SK-N-SH treated with all-trans-retinoic acid at 6 μM for 48 hours (cell line): ENCODE data around the gene GRAMD4.

Source experiments
- ATAC-seq: fragments of 200-7000 bp; cut with Tn5 transposase; 3 replicates; pipeline ENCODE4 v1.9.1; 2020; ENCODE audit warnings: mild to moderate bottlenecking, moderate library complexity
- ARNTL ChIP-seq: fragments of 450-650 bp; formaldehyde crosslinking; IDR thresholded peaks from 2 replicates; pipeline ENCODE4 v1.5.0; 2020; ENCODE audit warnings: low read depth, mild to moderate bottlenecking, moderate library complexity, borderline replicate concordance
- BACH2 ChIP-seq: fragments of 250-450 bp; sonication (Bioruptor Pico); IDR thresholded peaks from 2 replicates; pipeline ENCODE4 v1.9.0; 2021; ENCODE audit warnings: mild to moderate bottlenecking, borderline replicate concordance
- CSDC2 ChIP-seq: fragments of 250-450 bp; sonication (Bioruptor Pico); IDR thresholded peaks from 2 replicates; pipeline ENCODE4 v1.5.0; 2020; ENCODE audit warnings: mild to moderate bottlenecking, moderate library complexity
- ESRRG ChIP-seq: fragments of 250-450 bp; sonication (Bioruptor Pico); IDR thresholded peaks from 2 replicates; pipeline ENCODE4 v1.6.1; 2021; ENCODE audit warnings: mild to moderate bottlenecking
- GLIS3 ChIP-seq: fragments of 250-450 bp; sonication (Bioruptor Pico); IDR thresholded peaks from 2 replicates; pipeline ENCODE4 v1.5.0; 2020; ENCODE audit warnings: mild to moderate bottlenecking, moderate library complexity
- ISL1 ChIP-seq: fragments of 250-450 bp; sonication (Bioruptor Pico); IDR thresholded peaks from 2 replicates; pipeline ENCODE4 v2.1.2; 2022; ENCODE audit warnings: mild to moderate bottlenecking, moderate library complexity
- OSR1 ChIP-seq: fragments of 250-450 bp; sonication (Bioruptor Pico); IDR thresholded peaks from 2 replicates; pipeline ENCODE4 v1.8.0; 2022; ENCODE audit warnings: moderate library complexity, mild to moderate bottlenecking, inconsistent platforms
- PPARA ChIP-seq: fragments of 250-450 bp; sonication (Bioruptor Pico); IDR thresholded peaks from 2 replicates; pipeline ENCODE4 v1.5.0; 2020; ENCODE audit warnings: mild to moderate bottlenecking, borderline replicate concordance
- RARB ChIP-seq: fragments of 250-450 bp; sonication (Bioruptor Pico); IDR thresholded peaks from 2 replicates; pipeline ENCODE4 v1.8.0; 2021; ENCODE audit warnings: mild to moderate bottlenecking, moderate library complexity
- SNAI2 ChIP-seq: fragments of 250-450 bp; sonication (Bioruptor Pico); IDR thresholded peaks from 2 replicates; pipeline ENCODE4 v1.5.0; 2020; ENCODE audit warnings: mild to moderate bottlenecking, moderate library complexity
- TCF4 ChIP-seq: fragments of 250-450 bp; sonication (Bioruptor Pico); IDR thresholded peaks from 2 replicates; pipeline ENCODE4 v1.8.0; 2021; ENCODE audit warnings: mild to moderate bottlenecking, moderate library complexity, borderline replicate concordance
- TOX ChIP-seq: fragments of 250-450 bp; sonication (Bioruptor Pico); IDR thresholded peaks from 2 replicates; pipeline ENCODE4 v1.8.0; 2021; ENCODE audit warnings: mild to moderate bottlenecking, moderate library complexity, borderline replicate concordance
- TSHZ2 ChIP-seq: fragments of 250-450 bp; sonication (Bioruptor Pico); IDR thresholded peaks from 2 replicates; pipeline ENCODE4 v1.5.0; 2020; ENCODE audit warnings: mild to moderate bottlenecking, moderate library complexity
- ZC3H10 ChIP-seq: fragments of 250-450 bp; sonication (Bioruptor Pico); IDR thresholded peaks from 2 replicates; pipeline ENCODE4 v1.5.1; 2021; ENCODE audit warnings: mild to moderate bottlenecking, moderate library complexity
- ZFP30 ChIP-seq: fragments of 450-650 bp; formaldehyde crosslinking; IDR thresholded peaks from 2 replicates; pipeline ENCODE4 v1.5.0; 2022; ENCODE audit warnings: mild to moderate bottlenecking, moderate library complexity
- ZNF565 ChIP-seq: fragments of 450-650 bp; formaldehyde crosslinking; conservative IDR thresholded peaks from 2 replicates; pipeline ENCODE4 v1.5.0; 2020; ENCODE audit warnings: low read depth, mild to moderate bottlenecking, moderate library complexity
- ZNF70 ChIP-seq: fragments of 450-650 bp; formaldehyde crosslinking; IDR thresholded peaks from 2 replicates; pipeline ENCODE4 v1.5.0; 2020; ENCODE audit warnings: mild to moderate bottlenecking, moderate library complexity
- ZNF8 ChIP-seq: fragments of 450-650 bp; formaldehyde crosslinking; IDR thresholded peaks from 2 replicates; pipeline ENCODE4 v1.5.0; 2020; ENCODE audit warnings: mild to moderate bottlenecking, moderate library complexity
- TF ChIP-seq, protein P1 (sequence below): fragments of 250-450 bp; sonication (Bioruptor Pico); IDR thresholded peaks from 2 replicates; pipeline ENCODE4 v1.5.1; 2020; ENCODE audit warnings: low read depth, mild to moderate bottlenecking, moderate library complexity
- TF ChIP-seq, protein P2 (sequence below): fragments of 250-450 bp; sonication (Bioruptor Pico); IDR thresholded peaks from 2 replicates; pipeline ENCODE4 v1.5.1; 2021; ENCODE audit warnings: mild to moderate bottlenecking, moderate library complexity
- TF ChIP-seq, protein P3 (sequence below): fragments of 250-450 bp; sonication (Bioruptor Pico); IDR thresholded peaks from 2 replicates; pipeline ENCODE4 v1.8.0; 2021; ENCODE audit warnings: low read depth, mild to moderate bottlenecking, moderate library complexity, borderline replicate concordance

Gene GRAMD4

DNA sequence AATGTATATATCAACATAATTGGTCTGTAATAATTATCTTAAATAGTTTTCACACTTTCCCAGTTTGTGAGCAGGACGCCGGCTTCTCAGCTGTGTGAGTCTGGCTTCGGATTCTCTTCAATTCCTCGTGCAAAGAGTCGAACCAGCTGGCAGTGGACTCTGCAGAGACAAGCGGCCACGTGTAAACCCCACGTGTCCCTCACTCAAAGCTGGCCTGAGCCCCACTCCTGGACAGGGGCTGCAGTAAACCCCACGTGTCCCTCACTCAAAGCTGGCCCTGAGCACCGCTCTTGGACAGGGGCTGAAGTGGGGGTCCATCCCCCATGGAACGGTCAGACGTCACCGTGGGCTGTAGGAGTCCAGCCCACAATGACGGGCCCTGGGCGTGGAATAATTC, 66.9 kb downstream of the GRAMD4 start:
- no peak for TF ChIP-seq ZNF70 (CRISPR knock-in tag)
- no peak for TF ChIP-seq PPARA (CRISPR knock-in tag)
- no peak for TF ChIP-seq GLIS3 (CRISPR knock-in tag)
- TF ChIP-seq SNAI2 (CRISPR knock-in tag), result no peak
- TF ChIP-seq, protein P1, sequence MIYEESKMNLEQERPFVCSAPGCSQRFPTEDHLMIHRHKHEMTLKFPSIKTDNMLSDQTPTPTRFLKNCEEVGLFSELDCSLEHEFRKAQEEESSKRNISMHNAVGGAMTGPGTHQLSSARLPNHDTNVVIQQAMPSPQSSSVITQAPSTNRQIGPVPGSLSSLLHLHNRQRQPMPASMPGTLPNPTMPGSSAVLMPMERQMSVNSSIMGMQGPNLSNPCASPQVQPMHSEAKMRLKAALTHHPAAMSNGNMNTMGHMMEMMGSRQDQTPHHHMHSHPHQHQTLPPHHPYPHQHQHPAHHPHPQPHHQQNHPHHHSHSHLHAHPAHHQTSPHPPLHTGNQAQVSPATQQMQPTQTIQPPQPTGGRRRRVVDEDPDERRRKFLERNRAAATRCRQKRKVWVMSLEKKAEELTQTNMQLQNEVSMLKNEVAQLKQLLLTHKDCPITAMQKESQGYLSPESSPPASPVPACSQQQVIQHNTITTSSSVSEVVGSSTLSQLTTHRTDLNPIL (CRISPR knock-in tag), result no peak
- no peak for TF ChIP-seq TSHZ2 (CRISPR knock-in tag)
- no peak for TF ChIP-seq ESRRG (CRISPR knock-in tag)
- no peak for TF ChIP-seq ARNTL (CRISPR knock-in tag)
- TF ChIP-seq, protein P2, sequence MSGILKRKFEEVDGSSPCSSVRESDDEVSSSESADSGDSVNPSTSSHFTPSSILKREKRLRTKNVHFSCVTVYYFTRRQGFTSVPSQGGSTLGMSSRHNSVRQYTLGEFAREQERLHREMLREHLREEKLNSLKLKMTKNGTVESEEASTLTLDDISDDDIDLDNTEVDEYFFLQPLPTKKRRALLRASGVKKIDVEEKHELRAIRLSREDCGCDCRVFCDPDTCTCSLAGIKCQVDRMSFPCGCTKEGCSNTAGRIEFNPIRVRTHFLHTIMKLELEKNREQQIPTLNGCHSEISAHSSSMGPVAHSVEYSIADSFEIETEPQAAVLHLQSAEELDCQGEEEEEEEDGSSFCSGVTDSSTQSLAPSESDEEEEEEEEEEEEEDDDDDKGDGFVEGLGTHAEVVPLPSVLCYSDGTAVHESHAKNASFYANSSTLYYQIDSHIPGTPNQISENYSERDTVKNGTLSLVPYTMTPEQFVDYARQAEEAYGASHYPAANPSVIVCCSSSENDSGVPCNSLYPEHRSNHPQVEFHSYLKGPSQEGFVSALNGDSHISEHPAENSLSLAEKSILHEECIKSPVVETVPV (CRISPR knock-in tag), result no peak
- no peak for TF ChIP-seq OSR1 (CRISPR knock-in tag)
- ATAC-seq, result no peak

- no peak for ATAC-seq
- TF ChIP-seq, protein P1 (CRISPR knock-in tag), result no peak
- TF ChIP-seq ZFP30, result no peak
- TF ChIP-seq ZNF70 (CRISPR knock-in tag), result no peak
- no peak for TF ChIP-seq ZNF8 (CRISPR knock-in tag)
- TF ChIP-seq SNAI2 (CRISPR knock-in tag), result no peak
- TF ChIP-seq ZC3H10 (CRISPR knock-in tag), result no peak
- TF ChIP-seq TSHZ2 (CRISPR knock-in tag), result no peak
- TF ChIP-seq, protein P3, sequence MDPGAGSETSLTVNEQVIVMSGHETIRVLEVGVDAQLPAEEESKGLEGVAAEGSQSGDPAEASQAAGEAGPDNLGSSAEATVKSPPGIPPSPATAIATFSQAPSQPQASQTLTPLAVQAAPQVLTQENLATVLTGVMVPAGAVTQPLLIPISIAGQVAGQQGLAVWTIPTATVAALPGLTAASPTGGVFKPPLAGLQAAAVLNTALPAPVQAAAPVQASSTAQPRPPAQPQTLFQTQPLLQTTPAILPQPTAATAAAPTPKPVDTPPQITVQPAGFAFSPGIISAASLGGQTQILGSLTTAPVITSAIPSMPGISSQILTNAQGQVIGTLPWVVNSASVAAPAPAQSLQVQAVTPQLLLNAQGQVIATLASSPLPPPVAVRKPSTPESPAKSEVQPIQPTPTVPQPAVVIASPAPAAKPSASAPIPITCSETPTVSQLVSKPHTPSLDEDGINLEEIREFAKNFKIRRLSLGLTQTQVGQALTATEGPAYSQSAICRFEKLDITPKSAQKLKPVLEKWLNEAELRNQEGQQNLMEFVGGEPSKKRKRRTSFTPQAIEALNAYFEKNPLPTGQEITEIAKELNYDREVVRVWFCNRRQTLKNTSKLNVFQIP (CRISPR knock-in tag), result no peak
- no peak for TF ChIP-seq ISL1 (CRISPR knock-in tag)
- TF ChIP-seq TOX, result no peak
- no peak for TF ChIP-seq BACH2 (CRISPR knock-in tag)
- no peak for TF ChIP-seq RARB (CRISPR knock-in tag)
- no peak for TF ChIP-seq CSDC2 (CRISPR knock-in tag)
- TF ChIP-seq, protein P2 (CRISPR knock-in tag), result no peak
- no peak for TF ChIP-seq ZNF565 (CRISPR knock-in tag)
- TF ChIP-seq PPARA (CRISPR knock-in tag), result no peak
- TF ChIP-seq TCF4 (CRISPR knock-in tag), result no peak
Observed at GRCh38 chr22:46687460-46687859, 67.3 kb downstream of the GRAMD4 start.
